Smooth muscle cell (in vitro differentiated cells): Measurements from ENCODE around the gene KICS2. TPM values are rescaled to one million over a fixed set of nuclear protein-coding genes. Genes with fewer than 3 reads are reported as not detected.
A peak's percentile ranks its signal among the peaks of the same experiment; 100 is the strongest.

ENCODE experiments used
- DNase-seq: peaks from one replicate; lab custom pipeline; 2025; ENCODE audit not compliant: unreplicated experiment; lab: John Stamatoyannopoulos, UW
- H2AFZ ChIP-seq: fragments of 200-600 bp; sonication (generic); 2 replicates; pipeline ENCODE4 v1.6.0; 2016; ENCODE audit warnings: antibody characterized with exemption, low read depth, mild to moderate bottlenecking
- H3F3A ChIP-seq: fragments of 200-600 bp; sonication (generic); 2 replicates; pipeline ENCODE4 v1.6.0; 2017; ENCODE audit warnings: antibody characterized with exemption, low read depth
- H3K27ac ChIP-seq: fragments of 200-600 bp; sonication (generic); 2 replicates; pipeline ENCODE4 v1.5.1; 2016; ENCODE audit warnings: low read depth, mild to moderate bottlenecking
- H3K27me3 ChIP-seq: fragments of 200-600 bp; sonication (generic); 2 replicates; pipeline ENCODE4 v1.6.1; 2016; ENCODE audit warnings: low read depth, mild to moderate bottlenecking
- H3K36me3 ChIP-seq: fragments of 200-600 bp; sonication (generic); 2 replicates; pipeline ENCODE4 v1.5.1; 2016; ENCODE audit warnings: low read depth
- H3K4me1 ChIP-seq: fragments of 200-600 bp; sonication (generic); 2 replicates; pipeline ENCODE4 v1.5.1; 2016; ENCODE audit warnings: low read depth
- H3K4me2 ChIP-seq: fragments of 200-600 bp; sonication (generic); 2 replicates; pipeline ENCODE4 v1.6.0; 2016; ENCODE audit warnings: mild to moderate bottlenecking
- H3K4me3 ChIP-seq: fragments of 200-600 bp; sonication (generic); 2 replicates; pipeline ENCODE4 v1.5.1; 2016; ENCODE audit warnings: mild to moderate bottlenecking
- H3K79me2 ChIP-seq: fragments of 200-600 bp; sonication (generic); 2 replicates; pipeline ENCODE4 v1.6.0; 2016; ENCODE audit warnings: low read depth, mild to moderate bottlenecking
- H3K9ac ChIP-seq: fragments of 200-600 bp; sonication (generic); 2 replicates; pipeline ENCODE4 v1.6.0; 2016; ENCODE audit warnings: low read depth
- H3K9me3 ChIP-seq: fragments of 200-600 bp; sonication (generic); replicated peaks from 2 replicates; pipeline ENCODE4 v1.5.1; 2016; ENCODE audit warnings: low read depth
- H4K20me1 ChIP-seq: fragments of 200-600 bp; sonication (generic); 2 replicates; pipeline ENCODE4 v1.6.0; 2016; ENCODE audit warnings: low read depth
- WGBS: methylation state at CpG from one replicate; pipeline ENCODE4 v1.1.7; 2016; ENCODE audit warnings: low lambda C conversion rate; 5-methylcytosine and 5-hydroxymethylcytosine counted together
- polyA plus RNA-seq: library from polyadenylated mRNA; unstranded; fragments of >200 nt; fragmentation: Nextera tagmentation; extraction: Ambion mirVana; gene quantifications from 2 replicates; pipeline ENCODE4 v1.2.1, GENCODE V29; 2016
- small RNA-seq: library from RNA; depleted of rRNA; stranded (forward); fragments of <200 nt; gene quantifications from one replicate; pipeline ENCODE3, GENCODE V24; 2014
- total RNA-seq: library from RNA; depleted of rRNA; stranded (reverse); fragments of >200 nt; gene quantifications from 2 replicates; pipeline ENCODE4 v1.2.3, GENCODE V29; 2014
- TF ChIP-seq, protein P1 (sequence below): fragments of 200-600 bp; sonication (generic); IDR thresholded peaks from 2 replicates; pipeline ENCODE4 v1.5.1; 2017; ENCODE audit warnings: borderline replicate concordance, mild to moderate bottlenecking, antibody characterized with exemption; ENCODE audit not compliant: insufficient read depth, poor library complexity, severe bottlenecking

Gene KICS2
- total and polyA plus RNA-seq, 2 experiments from 2014 or later, result 1.1 to 6.6 TPM

DNA sequence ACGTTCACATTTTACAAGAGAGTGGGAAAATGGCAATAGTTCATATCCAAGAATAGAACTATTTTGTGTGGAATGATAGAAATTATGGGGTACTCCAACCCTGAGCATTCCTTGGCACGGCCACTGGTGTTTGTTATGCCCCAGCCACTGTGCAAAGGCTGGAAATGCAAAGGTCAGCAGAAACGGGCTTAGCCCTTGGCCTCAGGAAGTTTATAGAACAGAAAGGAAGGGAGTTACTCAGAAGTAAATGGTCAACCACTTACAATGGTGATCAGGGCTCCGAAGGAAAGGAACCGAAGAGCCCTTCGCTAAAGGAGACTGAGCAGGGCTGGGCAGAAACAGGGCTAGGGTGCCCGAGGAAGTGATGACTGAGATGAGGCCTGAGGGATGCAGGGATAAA is 45.1 kb downstream of the KICS2 start:
- no peak for DNase-seq
- Histone ChIP-seq H3K27me3 (no peaks in the 10 kb centered on the region), H3K4me2 (peak overlapping the region; percentile 71), H3K79me2 (no peaks in the 10 kb centered on the region), H3K36me3 (no peaks in the 10 kb centered on the region), H3K9me3 (no peaks in the 10 kb centered on the region), H4K20me1 (no peaks in the 10 kb centered on the region), H3K9ac (no peak overlapping the region), H3F3A (peaks cover 17% of the 10 kb centered on the region), H2AFZ (no peak overlapping the region), H3K27ac (peak overlapping the region; percentile 80), H3K4me1 (peaks cover 6% of the 10 kb centered on the region), H3K4me3 (no peak overlapping the region)
- WGBS, result 91% methylated on average over 7 of the region's 7 CpGs
- TF ChIP-seq, protein P1, sequence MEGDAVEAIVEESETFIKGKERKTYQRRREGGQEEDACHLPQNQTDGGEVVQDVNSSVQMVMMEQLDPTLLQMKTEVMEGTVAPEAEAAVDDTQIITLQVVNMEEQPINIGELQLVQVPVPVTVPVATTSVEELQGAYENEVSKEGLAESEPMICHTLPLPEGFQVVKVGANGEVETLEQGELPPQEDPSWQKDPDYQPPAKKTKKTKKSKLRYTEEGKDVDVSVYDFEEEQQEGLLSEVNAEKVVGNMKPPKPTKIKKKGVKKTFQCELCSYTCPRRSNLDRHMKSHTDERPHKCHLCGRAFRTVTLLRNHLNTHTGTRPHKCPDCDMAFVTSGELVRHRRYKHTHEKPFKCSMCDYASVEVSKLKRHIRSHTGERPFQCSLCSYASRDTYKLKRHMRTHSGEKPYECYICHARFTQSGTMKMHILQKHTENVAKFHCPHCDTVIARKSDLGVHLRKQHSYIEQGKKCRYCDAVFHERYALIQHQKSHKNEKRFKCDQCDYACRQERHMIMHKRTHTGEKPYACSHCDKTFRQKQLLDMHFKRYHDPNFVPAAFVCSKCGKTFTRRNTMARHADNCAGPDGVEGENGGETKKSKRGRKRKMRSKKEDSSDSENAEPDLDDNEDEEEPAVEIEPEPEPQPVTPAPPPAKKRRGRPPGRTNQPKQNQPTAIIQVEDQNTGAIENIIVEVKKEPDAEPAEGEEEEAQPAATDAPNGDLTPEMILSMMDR, result no peak

DNA sequence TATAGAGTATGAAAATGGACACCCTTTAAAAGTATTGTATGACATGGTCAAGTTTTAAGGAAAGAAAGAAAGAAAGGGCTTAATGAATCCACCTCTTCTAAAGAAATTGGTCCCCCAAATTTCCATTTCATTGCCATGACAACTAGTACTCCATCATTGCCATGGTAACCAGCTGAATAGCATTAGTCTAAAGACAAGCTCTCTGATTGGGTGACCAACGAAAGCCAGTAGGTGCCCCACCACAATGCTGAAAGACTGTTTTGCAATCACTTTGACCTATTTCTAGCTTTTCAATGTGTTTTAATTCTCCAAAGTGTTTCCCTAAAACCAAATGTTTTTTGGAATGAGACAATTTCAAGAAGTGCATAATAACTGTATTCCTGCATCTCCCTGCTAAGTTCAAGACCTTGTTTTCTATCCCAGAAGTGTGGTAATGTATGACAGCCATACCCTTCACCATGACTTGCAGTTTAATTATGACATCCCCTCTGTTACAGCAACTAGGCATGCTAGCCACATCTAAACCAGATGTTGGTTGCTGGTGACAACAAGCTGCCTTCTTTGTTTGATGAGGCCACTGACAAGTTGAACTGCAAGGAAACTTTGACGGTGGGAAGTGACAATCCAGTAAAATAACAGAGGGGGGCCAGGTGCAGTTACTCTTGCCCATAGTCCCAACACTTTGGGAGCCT is 46.7 kb downstream of the KICS2 start:
- H2AFZ ChIP-seq, result no peak overlapping the region
- no peaks in the 10 kb centered on the region for H3K27me3 ChIP-seq
- 88% methylated on average over 2 of the region's 2 CpGs for WGBS
- no peak for DNase-seq
- H3K9ac ChIP-seq, result no peak overlapping the region
- H3K27ac ChIP-seq, result no peak overlapping the region
- TF ChIP-seq, protein P1, result no peak
- H3K9me3 ChIP-seq, result no peaks in the 10 kb centered on the region
- H3K4me2 ChIP-seq, result no peak overlapping the region
- no peaks in the 10 kb centered on the region for H3K79me2 ChIP-seq
- H3K36me3 ChIP-seq, result no peaks in the 10 kb centered on the region
- H3F3A ChIP-seq, result peaks cover 14% of the 10 kb centered on the region
- no peak overlapping the region for H3K4me3 ChIP-seq
- no peaks in the 10 kb centered on the region for H4K20me1 ChIP-seq
- H3K4me1 ChIP-seq, result peaks cover 6% of the 10 kb centered on the region

DNA sequence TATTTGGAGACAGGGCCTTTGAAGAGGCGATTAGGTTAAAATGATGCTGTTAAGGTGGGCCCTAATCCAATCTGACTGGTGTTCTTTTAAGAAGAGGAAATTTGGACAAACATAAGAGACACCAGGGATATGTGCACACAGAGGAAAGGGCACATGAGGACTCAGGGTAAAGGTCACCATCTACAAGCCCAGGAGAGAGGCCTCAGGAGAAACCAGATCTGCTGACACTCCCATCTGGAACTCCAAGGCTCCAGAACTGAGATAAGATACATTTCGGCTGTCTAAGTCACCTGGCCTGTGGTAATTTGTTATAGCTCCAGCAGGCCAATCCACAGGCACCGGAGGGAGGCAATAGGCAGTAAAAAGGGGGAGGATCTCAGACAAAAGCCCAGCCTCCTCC is 48.6 kb downstream of the KICS2 start:
- WGBS, result 84% methylated on average over 3 of the region's 3 CpGs
- no peaks in the 10 kb centered on the region for H3K9me3 ChIP-seq
- TF ChIP-seq, protein P1, result no peak
- H3K9ac ChIP-seq, result no peak overlapping the region
- peaks cover 6% of the 10 kb centered on the region for H3K4me1 ChIP-seq
- H3K4me2 ChIP-seq, result no peak overlapping the region
- DNase-seq, result no peak
- H3K36me3 ChIP-seq, result no peaks in the 10 kb centered on the region
- no peaks in the 10 kb centered on the region for H4K20me1 ChIP-seq
- no peak overlapping the region for H3K27ac ChIP-seq
- H3F3A ChIP-seq, result peaks cover 12% of the 10 kb centered on the region
- H3K4me3 ChIP-seq, result no peak overlapping the region
- no peaks in the 10 kb centered on the region for H3K27me3 ChIP-seq
- H3K79me2 ChIP-seq, result no peaks in the 10 kb centered on the region
- H2AFZ ChIP-seq, result no peak overlapping the region

Small RNAs within 50 kb of the gene (small RNA-seq; reads per million reads assigned to genes)
- gene RNU5A-7P (not detected), gene RNU6-1009P (not detected)

Other genes with a start within 250 kb of the KICS2 start
- gene C12orf56, start 168.5 kb upstream of the KICS2 start, total RNA-seq, result 0.40 and 1.1 TPM in 2 replicates
- gene C12orf56, start 168.5 kb upstream of the KICS2 start, polyA plus RNA-seq, result 0.67 TPM in 1 of 2 replicates, not detected in the other
- 70.7 and 74.7 TPM in 2 replicates for gene XPOT, start 182.1 kb upstream of the KICS2 start, total RNA-seq
- gene XPOT, start 182.1 kb upstream of the KICS2 start, polyA plus RNA-seq, result 42.9 and 45.5 TPM in 2 replicates
- gene TBK1, start 229.8 kb upstream of the KICS2 start, total RNA-seq, result 28.9 and 38.3 TPM in 2 replicates
- gene TBK1, start 229.8 kb upstream of the KICS2 start, polyA plus RNA-seq, result 11.9 and 16.8 TPM in 2 replicates